SKM-1 treated with dmso at 0.1 percent for 144 hours (cell line): ENCODE results near the gene INPP5E.

Experiments used
- DNase-seq: peaks from one replicate; lab custom pipeline; 2025; ENCODE audit not compliant: unreplicated experiment; lab: John Stamatoyannopoulos, UW

INPP5E gene

GRCh38 chr9:136387217-136387616, 52.4 kb downstream of the INPP5E start:
- DNase-seq, result no peak

- DNase-seq, result no peak
Observed at GRCh38 chr9:136386018-136386417, 53.6 kb downstream of the INPP5E start.

- no peak for DNase-seq
Observed at GRCh38 chr9:136385015-136385414, 54.6 kb downstream of the INPP5E start.

- no peak for DNase-seq
Observed at GRCh38 chr9:136383436-136383835, 56.2 kb downstream of the INPP5E start.

- no peak for DNase-seq
Observed at GRCh38 chr9:136381966-136382513, 57.6 kb downstream of the INPP5E start.

GRCh38 chr9:136381311-136381710, 58.3 kb downstream of the INPP5E start:
- no peak for DNase-seq

- DNase-seq, result no peak
Observed at GRCh38 chr9:136380381-136380780, 59.3 kb downstream of the INPP5E start.

GRCh38 chr9:136379891-136380290, 59.8 kb downstream of the INPP5E start:
- DNase-seq, result no peak

GRCh38 chr9:136379401-136379800, 60.2 kb downstream of the INPP5E start:
- DNase-seq, result no peak

- DNase-seq, result no peak
Observed at GRCh38 chr9:136379003-136379287, 60.7 kb downstream of the INPP5E start.
